Stimulated activated CD8-positive, alpha-beta memory T cell treated with anti-CD3 and anti-CD28 coated beads, Interleukin-15, amount 100 ng/mL, for 1 hour (primary cell): ENCODE results near the gene CITED2.

Experiments
- DNase-seq: peaks from one replicate; pipeline ENCODE4 v3.0.0-alpha.2; 2020; ENCODE audit warnings: low read depth

Gene CITED2

DNA sequence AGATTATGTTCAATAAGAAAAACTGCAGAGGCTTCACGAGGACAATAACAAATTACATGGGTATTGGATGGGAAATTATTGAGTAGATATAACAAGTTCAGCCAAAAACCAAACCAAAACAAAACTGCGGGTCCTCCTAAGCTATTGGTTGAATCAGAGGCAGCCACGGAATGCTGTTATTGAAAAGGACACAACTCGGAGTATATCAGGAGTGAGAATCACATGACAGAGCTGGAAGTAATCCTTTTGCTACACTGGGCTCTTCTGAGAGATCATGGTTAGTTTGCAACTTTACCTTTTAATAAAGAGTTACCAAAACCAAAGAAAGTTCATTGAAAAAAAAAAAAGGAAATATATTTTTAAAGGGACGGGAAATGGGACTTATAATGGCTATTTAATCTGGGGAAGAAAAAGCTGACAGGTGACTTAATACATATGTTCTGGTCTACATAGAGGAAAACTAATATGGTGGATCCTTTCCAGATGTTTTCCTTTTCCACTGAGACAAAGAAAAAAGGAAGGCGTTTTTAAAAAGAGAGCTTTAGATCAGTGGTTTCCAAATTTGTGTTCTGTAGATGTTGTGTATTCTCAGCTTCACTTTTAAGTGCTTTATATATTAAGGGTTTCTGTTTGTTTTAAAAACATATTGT is 6.9 kb upstream of the CITED2 start:
- no peak for DNase-seq

DNA sequence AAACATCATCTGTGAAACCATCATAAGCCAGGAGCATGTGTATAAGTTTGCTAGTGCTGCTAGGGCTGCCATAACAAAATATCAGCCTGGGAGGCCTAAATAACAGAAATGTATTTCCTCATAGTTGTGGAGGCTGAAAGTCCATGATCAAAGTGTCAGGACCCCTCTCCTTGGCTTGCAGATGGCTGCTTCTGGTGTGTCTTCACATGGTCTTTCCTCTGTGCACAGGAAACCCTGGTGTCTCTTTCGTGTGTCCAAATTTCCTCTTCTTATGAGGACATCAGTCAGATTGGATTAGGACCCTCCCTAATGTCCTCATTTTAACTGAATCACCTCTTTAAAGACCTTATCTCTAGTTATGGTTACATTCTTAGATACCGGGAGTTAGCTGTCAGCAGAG is 6.2 kb upstream of the CITED2 start:
- DNase-seq = no peak

GRCh38 chr6:139380168-139380567 is 5.7 kb upstream of the CITED2 start:
- DNase-seq = no peak

GRCh38 chr6:139378882-139379341 is 4.5 kb upstream of the CITED2 start:
- DNase-seq = no peak

DNA sequence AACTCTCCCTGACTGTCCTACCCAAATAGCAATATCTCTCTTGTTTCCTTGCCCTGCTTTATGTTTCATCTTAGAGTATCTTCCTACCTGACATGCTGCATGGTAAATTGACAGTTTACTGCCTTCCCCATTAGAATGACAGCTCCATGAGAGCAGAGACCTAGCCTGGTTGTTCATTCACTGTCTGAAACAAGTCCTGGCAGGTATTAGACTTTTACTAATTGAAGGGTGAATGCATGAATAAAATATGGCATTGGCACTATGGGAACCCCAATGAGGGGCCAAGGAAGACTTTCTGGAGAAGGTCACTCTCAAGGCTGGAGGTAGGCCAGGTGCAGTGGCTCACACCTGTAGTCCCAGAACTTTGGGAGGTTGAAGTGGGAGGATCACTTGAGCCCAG is 3.8 kb upstream of the CITED2 start:
- no peak for DNase-seq

DNA sequence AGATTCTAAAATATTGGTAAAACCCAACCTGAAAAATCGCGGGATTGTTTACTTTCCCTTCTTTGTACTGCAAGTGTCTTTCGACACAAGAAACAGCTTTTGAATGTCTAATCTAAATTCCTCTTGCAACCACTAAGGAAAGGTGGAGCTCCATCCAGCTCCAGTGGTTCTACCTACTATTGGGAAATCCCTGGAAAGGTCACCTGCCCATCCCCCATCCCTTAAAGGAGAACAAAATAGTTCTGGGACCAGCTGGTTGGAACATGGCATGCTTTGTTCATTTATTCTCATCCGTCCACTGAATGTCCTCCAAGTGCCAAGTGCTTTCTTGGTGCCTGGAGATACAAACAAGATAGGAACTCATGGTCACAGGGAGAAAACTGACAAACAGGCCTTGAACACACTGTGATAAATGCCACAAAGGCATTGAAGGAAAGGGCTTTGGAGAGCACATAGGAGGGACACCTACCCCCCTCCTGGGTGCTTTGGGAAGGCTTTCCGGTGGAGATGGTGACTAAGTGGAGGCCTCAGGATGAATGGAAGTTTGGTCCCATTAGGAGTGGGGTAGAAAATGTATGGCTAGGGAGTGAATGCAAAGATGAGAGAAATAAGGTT is 2.3 kb upstream of the CITED2 start:
- DNase-seq = no peak

GRCh38 chr6:139376017-139376330 is 1.5 kb upstream of the CITED2 start:
- DNase-seq = no peak

- DNase-seq = peak; percentile 49
These were observed 973 bp upstream of the CITED2 start for GRCh38 chr6:139375226-139376016.

DNA sequence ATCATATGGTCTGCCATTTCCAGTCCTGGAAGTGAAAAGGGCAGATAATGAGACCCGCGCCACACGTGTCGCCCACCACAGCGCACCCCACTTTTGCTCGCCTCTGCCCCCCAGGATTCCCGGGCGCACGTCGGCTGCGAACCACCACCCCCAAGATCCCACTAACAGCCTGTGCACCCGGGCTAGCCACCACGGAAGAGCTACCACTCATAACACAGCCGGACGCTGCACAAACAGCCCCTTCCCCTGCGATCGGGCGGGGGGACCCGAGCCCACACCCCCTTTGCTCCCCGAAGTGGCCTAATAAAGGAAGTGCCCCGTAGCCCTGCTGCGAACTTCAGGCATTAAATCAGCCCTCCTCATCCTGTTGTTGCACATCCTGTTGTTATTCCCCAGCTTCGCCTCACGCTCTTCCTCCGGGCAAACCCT is 506 bp downstream of the CITED2 start:
- DNase-seq = peak; percentile 8

DNA sequence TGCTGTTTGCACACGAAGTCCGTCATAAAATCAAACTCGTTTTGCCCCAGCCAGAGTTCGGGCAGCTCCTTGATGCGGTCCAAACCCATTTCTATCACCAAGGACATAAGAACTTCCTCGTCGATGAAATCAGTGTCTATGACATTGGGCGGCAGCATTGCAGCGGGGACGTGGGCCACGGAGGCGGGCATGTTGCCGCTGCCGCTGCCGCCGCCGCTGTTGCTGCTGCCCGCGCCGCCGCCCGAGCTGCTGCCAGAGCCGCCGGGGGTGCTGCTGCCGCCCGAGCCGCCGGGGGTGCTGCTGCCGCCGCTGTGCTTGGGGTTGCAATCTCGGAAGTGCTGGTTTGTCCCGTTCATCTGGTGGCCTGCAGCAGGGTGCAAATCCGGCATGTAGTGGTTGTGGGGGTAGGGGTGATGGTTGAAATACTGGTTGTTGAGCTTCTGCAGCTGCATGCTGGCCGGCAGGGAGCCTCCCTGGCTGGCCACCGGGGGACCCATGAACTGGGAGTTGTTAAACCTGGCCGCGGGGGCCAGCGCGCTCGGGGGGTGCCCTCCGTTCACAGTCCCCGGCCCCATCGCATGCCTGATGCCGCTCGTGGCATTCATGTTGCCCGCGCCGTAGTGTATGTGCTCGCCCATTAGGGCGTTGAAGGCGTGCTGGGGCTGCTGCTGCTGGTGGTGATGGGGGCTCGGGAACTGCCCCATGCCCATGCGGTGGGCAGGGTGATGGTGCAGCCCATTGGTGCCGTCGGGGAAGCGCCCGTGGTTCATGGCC is 1.1 kb downstream of the CITED2 start:
- peak; percentile 41 for DNase-seq

DNA sequence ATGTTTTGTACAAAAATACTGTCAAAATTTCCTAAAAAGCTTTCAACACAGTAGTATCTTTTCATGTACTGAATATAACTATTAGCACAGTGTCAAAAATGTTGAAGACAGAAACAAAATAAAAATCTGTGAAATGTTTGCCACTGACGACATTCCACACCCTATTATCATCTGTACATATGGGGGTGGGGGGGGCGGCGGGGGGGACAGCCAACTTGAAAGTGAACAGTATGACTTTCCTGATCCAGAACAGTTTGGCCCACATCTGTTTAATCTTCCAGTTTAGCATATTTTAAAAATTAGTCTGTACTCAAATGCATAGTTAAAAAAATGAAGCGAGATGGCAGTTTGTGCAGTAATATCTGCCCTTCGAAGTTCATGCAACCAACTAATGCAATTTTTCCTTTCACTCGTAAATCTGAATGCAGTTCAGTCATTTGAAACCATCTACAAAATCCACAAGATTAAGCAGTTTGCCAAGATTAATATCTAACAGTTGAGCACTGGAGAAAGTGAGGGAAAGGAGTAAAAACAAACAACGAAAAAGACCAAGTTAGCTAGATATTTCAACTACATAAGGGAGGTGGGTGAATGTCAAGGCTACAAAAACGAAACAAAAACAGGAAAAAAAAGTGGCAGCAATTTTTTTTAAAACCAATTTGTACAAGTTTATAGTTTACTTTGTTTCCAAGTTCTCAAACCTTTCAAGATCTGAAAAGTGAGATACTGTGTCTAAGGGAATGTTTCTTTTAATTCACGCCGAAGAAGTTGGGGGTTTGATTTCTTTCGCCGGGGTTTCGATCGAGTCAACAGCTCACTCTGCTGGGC is 1.9 kb downstream of the CITED2 start:
- DNase-seq = no peak

GRCh38 chr6:139371421-139372203 is 2.8 kb downstream of the CITED2 start:
- no peak for DNase-seq

DNA sequence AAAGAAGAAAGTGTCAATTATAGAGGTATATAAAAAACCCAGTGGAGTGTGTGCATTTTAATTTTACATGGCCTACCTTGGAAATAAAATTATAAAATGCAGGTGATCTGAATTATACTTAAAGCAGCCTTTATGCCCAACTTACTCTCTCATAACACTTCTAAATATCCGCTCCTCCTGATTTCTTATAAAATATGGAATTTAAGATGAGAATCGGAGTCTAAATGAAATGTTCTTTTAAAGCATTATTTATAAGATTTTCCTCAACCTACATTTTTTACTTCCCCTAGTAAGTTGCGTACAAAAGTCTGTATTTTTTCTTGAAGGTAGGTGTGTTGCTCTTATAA is 3.5 kb downstream of the CITED2 start:
- DNase-seq = no peak

- no peak for DNase-seq
These were observed 4.0 kb downstream of the CITED2 start for GRCh38 chr6:139370283-139370998.

- no peak for DNase-seq
These were observed 4.7 kb downstream of the CITED2 start for GRCh38 chr6:139369568-139370282.

DNA sequence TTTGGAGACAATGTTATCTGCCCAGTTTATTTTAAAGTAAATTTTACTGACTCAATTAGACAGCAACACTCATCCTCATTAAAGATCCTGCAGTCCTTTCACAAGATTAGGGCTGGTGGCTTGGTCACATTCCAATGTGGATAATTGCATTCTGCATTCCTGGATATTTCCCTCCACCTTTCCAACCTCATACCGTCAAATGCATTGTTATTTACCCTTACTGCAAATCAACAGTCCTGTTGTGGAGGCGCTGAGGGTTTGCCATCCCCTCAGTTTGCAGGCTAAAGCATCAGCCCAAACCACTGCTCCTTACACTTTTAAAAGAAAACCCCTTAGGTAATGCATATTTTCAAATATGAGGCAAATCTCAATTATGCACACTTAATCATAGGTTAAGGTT is 5.4 kb downstream of the CITED2 start:
- no peak for DNase-seq

DNA sequence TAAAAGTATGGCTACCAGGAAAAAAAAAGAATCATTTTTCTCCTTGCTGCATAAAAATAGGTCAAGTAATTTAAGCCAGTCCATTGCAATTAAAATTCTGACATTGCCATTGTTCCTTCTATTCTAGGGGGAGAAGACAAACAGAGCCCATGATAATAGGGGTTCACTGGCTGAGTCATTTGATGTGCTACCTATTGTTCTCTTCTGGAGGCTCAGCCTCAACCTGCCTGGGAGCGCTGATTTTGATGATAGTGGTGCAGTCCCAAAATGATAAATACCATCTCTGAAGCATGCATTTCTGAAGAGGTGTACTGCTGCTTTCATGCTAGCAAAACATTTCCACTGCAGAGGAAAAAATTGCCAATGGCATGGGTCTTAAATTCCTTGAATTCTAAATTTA is 5.8 kb downstream of the CITED2 start:
- no peak for DNase-seq

DNA sequence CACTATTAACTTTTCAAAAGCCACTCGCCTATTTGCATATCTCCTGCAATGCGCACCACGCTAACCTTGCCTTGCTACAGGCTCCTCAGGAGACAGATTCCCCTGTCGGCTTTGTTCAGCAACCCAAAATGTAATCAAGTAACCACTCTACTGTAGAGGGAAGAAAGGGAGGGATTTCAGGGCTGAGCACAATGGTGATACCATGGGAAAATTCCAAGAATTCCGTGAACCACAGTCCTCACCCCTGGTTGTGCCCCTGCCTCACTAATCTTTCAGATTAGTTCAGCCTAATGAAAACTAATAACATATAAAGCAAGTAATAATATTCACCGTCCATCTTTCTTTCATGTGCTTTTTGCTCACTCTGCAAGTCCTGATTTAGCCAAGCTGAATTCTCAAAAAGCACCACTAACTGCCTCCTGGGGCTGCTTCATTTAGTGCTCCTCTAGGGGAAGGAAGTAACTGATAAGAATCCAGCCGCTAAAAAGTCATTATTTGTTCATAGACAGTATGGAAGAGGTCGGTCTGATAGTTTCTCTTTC is 6.6 kb downstream of the CITED2 start:
- DNase-seq = no peak

- DNase-seq = no peak
These were observed 9.5 kb downstream of the CITED2 start for GRCh38 chr6:139364982-139365379.
